K562 (cell line): ENCODE data around the gene CD68. TPM values are rescaled to one million over a fixed set of nuclear protein-coding genes. Genes with fewer than 3 reads are reported as not detected.
A peak's percentile ranks its signal among the peaks of the same experiment; 100 is the strongest.

ENCODE experiments used
- ARID4B ChIP-seq: sonication (generic); formaldehyde crosslinking; IDR thresholded peaks from 2 replicates; pipeline ENCODE4 v1.8.0; 2022; ENCODE audit warnings: mild to moderate bottlenecking, missing genetic modification reagents
- BCLAF1 ChIP-seq, 2 experiments: fragments of 450-650 bp in 1 of 2; IDR thresholded peaks; 2 replicates each; pipeline ENCODE4 v1.6.1; 2011 to 2017; ENCODE audit warnings: low read depth in 2 of 2, antibody characterized with exemption in 1 of 2, borderline replicate concordance in 1 of 2, low read length in 1 of 2, mild to moderate bottlenecking in 1 of 2, mixed read lengths in 1 of 2; ENCODE audit not compliant: control insufficient read depth in 1 of 2
- BMI1 ChIP-seq: fragments of 150-350 bp; IDR thresholded peaks from 2 replicates; pipeline ENCODE4 v1.6.1; 2014; ENCODE audit warnings: low read length
- BRCA1 ChIP-seq, 2 experiments: fragments of 450-650 bp in 1 of 2; sonication (generic) in 1 of 2; formaldehyde crosslinking in 1 of 2; IDR thresholded peaks; 2 replicates each; pipeline versions ENCODE4 v1.5.0 to v1.6.1; 2017 to 2020; ENCODE audit warnings: mild to moderate bottlenecking in 1 of 2, missing genetic modification reagents in 1 of 2
- FOXK2 ChIP-seq, 2 experiments: fragments of 450-650 bp; IDR thresholded peaks in 1 of 2; conservative IDR thresholded peaks in 1 of 2; 2 replicates each; pipeline ENCODE4 v1.6.1; 2016; ENCODE audit warnings: low read depth in 2 of 2, mild to moderate bottlenecking in 1 of 2
- GATAD2B ChIP-seq: fragments of 450-650 bp; IDR thresholded peaks from 2 replicates; pipeline ENCODE4 v1.6.1; 2017; ENCODE audit warnings: mild to moderate bottlenecking, borderline replicate concordance
- HLTF ChIP-seq: fragments of 450-650 bp; IDR thresholded peaks from 2 replicates; pipeline ENCODE4 v1.6.1; 2016
- HNRNPLL ChIP-seq: fragments of 200-400 bp; formaldehyde crosslinking; IDR thresholded peaks from 2 replicates; pipeline ENCODE4 v1.6.1; 2017; ENCODE audit warnings: low read length, low read depth, mild to moderate bottlenecking; ENCODE audit not compliant: poor library complexity, severe bottlenecking
- MEIS2 ChIP-seq: fragments of 450-650 bp; IDR thresholded peaks from 2 replicates; pipeline ENCODE4 v1.6.1; 2014; ENCODE audit warnings: mild to moderate bottlenecking; ENCODE audit not compliant: partially characterized antibody
- MTA1 ChIP-seq: fragments of 450-650 bp; IDR thresholded peaks from 2 replicates; pipeline ENCODE4 v1.6.1; 2017; ENCODE audit warnings: borderline replicate concordance
- NR1H2 ChIP-seq: sonication (generic); formaldehyde crosslinking; IDR thresholded peaks from 2 replicates; pipeline ENCODE4 v1.4.0; 2020; ENCODE audit warnings: mild to moderate bottlenecking, missing genetic modification reagents
- PCBP1 ChIP-seq: fragments of 200-400 bp; formaldehyde crosslinking; IDR thresholded peaks from 2 replicates; pipeline ENCODE4 v1.6.1; 2018; ENCODE audit warnings: mild to moderate bottlenecking, low read depth, low read length; ENCODE audit not compliant: poor library complexity, severe bottlenecking
- RNF2 ChIP-seq: sonication (generic); IDR thresholded peaks from 2 replicates; pipeline ENCODE4 v1.6.1; 2016
- ZNF24 ChIP-seq: fragments of 450-650 bp; IDR thresholded peaks from 2 replicates; pipeline ENCODE4 v1.6.1; 2016
- polyA plus RNA-seq, 8 experiments: library from polyadenylated mRNA; depleted of rRNA in 4 of 8; stranded (reverse) in 5 of 8; unstranded in 3 of 8; fragments of >200 nt; fragmentation: Nextera tagmentation in 2 of 8; fragmentation: Illumina TruSeq in 1 of 8; extraction: Ambion mirVana in 2 of 8; extraction: Trizol in 1 of 8; gene quantifications; 2 replicates each; pipeline versions ENCODE4 v1.2.1 to v1.2.3, GENCODE V29; 2011 to 2014; ENCODE audit warnings: inconsistent platforms in 1 of 8, missing spikeins in 1 of 8
- total RNA-seq, 7 experiments: library from RNA; depleted of rRNA in 6 of 7; stranded (reverse); fragments of >200 nt in 6 of 7; fragmentation: Illumina TruSeq in 2 of 7; extraction: Trizol in 2 of 7; gene quantifications; 2 replicates each; pipeline versions ENCODE4 v1.2.1 to v1.2.3, GENCODE V29; 2011 to 2021; ENCODE audit warnings: low replicate concordance in 1 of 7
- TF ChIP-seq, protein P1 (sequence below): fragments of 200-800 bp; sonication (Bioruptor generic); IDR thresholded peaks from 2 replicates; pipeline ENCODE4 v1.6.1; 2017; ENCODE audit warnings: missing genetic modification characterization, missing compliant biosample characterization

The CD68 gene
- total and polyA plus RNA-seq, 9 of the 15 experiments (the other 6 are each of a cell fraction or from before 2014, with no cell fraction given) = 28.2 to 89.8 (median 37.7) TPM

- TF ChIP-seq ARID4B = peak; percentile 66; the same call in 1 of the 2 replicates
- 0 out of 2 replicates have a peak, but pooled peaks have one; percentile 26 for TF ChIP-seq NR1H2 (CRISPR knock-in tag)
- no peak for TF ChIP-seq BRCA1 (IDR thresholded peaks at IDR 0.05)
- TF ChIP-seq BRCA1 (CRISPR knock-in tag; IDR thresholded peaks at IDR 0.05) = no peak
- TF ChIP-seq HNRNPLL = peak; percentile 82
- no peak for TF ChIP-seq BMI1
- no peak for TF ChIP-seq GATAD2B
- TF ChIP-seq MEIS2 = peak; percentile 88
- no peak for TF ChIP-seq HLTF
- TF ChIP-seq BCLAF1 (IDR thresholded peaks at IDR 0.05; ENCODE audit: borderline replicate concordance in 1 of 2, control insufficient read depth in 1 of 2, low read depth in 2 of 2, low read length in 1 of 2) = no peak
- TF ChIP-seq MTA1 = peak; percentile 78; the same call in 1 of the 2 replicates
- TF ChIP-seq, protein P1, sequence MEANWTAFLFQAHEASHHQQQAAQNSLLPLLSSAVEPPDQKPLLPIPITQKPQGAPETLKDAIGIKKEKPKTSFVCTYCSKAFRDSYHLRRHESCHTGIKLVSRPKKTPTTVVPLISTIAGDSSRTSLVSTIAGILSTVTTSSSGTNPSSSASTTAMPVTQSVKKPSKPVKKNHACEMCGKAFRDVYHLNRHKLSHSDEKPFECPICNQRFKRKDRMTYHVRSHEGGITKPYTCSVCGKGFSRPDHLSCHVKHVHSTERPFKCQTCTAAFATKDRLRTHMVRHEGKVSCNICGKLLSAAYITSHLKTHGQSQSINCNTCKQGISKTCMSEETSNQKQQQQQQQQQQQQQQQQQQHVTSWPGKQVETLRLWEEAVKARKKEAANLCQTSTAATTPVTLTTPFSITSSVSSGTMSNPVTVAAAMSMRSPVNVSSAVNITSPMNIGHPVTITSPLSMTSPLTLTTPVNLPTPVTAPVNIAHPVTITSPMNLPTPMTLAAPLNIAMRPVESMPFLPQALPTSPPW (CRISPR knock-in tag) = peak; percentile 78
- no peak for TF ChIP-seq PCBP1
- peak; percentile 57; the same call in 1 of the 2 replicates for TF ChIP-seq RNF2
- TF ChIP-seq ZNF24 = no peak
- peak; percentile 72 to 73 for TF ChIP-seq FOXK2 (conservative IDR thresholded peaks at IDR 0.05 in 1 of 2, IDR thresholded peaks at IDR 0.05 in 1 of 2; ENCODE audit: low read depth in 2 of 2)
Observed at GRCh38 chr17:7583253-7584109, 4.0 kb downstream of the CD68 start, which contains the start of gene MPDU1 (continued).
